Body of pancreas (tissue), 4 donors: ENCODE measurements around the gene HOXD3. TPM values are rescaled to one million over a fixed set of nuclear protein-coding genes. Genes with fewer than 3 reads are reported as not detected.

ENCODE experiments used
- ATAC-seq: fragments of 150-250 bp; one replicate; pipeline ENCODE4 v1.9.1; 2016
- DNase-seq, 4 donors: peaks; one replicate each; pipeline ENCODE4 v3.0.0-alpha.2; 2019
- H3K27ac ChIP-seq, 4 donors: fragments of 200-600 bp; sonication (generic); 1 replicate in 3 of 4; 2 replicates in 1 of 4; pipeline versions ENCODE4 v1.5.1 to v1.6.1; 2016 to 2019; ENCODE audit warnings: mild to moderate bottlenecking in 1 of 4, mixed read lengths in 1 of 4, moderate library complexity in 1 of 4
- H3K27me3 ChIP-seq, 2 donors: fragments of 200-600 bp; sonication (generic); one replicate each; pipeline ENCODE4 v1.6.0; 2016; ENCODE audit warnings: mild to moderate bottlenecking in 1 of 2
- H3K36me3 ChIP-seq, 2 donors: fragments of 200-600 bp; sonication (generic); replicated peaks in 1 of 2; 2 replicates each; pipeline ENCODE4 v1.5.1; 2016; ENCODE audit warnings: low read depth in 2 of 2; ENCODE audit not compliant: insufficient read depth in 1 of 2
- H3K4me1 ChIP-seq: fragments of 200-600 bp; sonication (generic); one replicate; pipeline ENCODE4 v1.6.0; 2016
- H3K4me3 ChIP-seq, 2 donors: fragments of 200-600 bp; sonication (generic); 1 replicate in 1 of 2; 2 replicates in 1 of 2; pipeline ENCODE4 v1.5.1; 2016 to 2019
- H3K9me3 ChIP-seq, 3 donors: fragments of 200-600 bp; sonication (generic); 1 replicate in 2 of 3; 2 replicates in 1 of 3; pipeline ENCODE4 v1.5.1; 2016
- POLR2A ChIP-seq, 3 donors: fragments of 450-650 bp; IDR thresholded peaks; one replicate each; pipeline ENCODE4 v1.6.1; 2016; ENCODE audit warnings: antibody characterized with exemption in 3 of 3, mild to moderate bottlenecking in 2 of 3
- WGBS, 2 donors: methylation state at CpG; one replicate each; pipeline ENCODE4 v1.1.5; 2017; 5-methylcytosine and 5-hydroxymethylcytosine counted together
- intact Hi-C: fragments of 100-400 bp; cut with DNase I; formaldehyde crosslinking; loops from one replicate; pipeline ENCODE4 v1.15.1; 2023
- total RNA-seq, 2 donors: library from RNA; depleted of rRNA; stranded (reverse); fragments of >200 nt; gene quantifications; one replicate each; pipeline ENCODE4 v1.1.0, GENCODE V29; 2016
- TF ChIP-seq, protein P1 (sequence below), 7 experiments: fragments of 450-650 bp in 4 of 7; fragments of 200-600 bp in 3 of 7; sonication (generic) in 3 of 7; IDR thresholded peaks; one replicate each; pipeline ENCODE4 v1.5.1; 2016 to 2019; ENCODE audit warnings: antibody characterized with exemption in 7 of 7

HOXD3 gene
- total RNA-seq, 2 donors from 2014 or later = 0.26 TPM; not detected in 1

DNA sequence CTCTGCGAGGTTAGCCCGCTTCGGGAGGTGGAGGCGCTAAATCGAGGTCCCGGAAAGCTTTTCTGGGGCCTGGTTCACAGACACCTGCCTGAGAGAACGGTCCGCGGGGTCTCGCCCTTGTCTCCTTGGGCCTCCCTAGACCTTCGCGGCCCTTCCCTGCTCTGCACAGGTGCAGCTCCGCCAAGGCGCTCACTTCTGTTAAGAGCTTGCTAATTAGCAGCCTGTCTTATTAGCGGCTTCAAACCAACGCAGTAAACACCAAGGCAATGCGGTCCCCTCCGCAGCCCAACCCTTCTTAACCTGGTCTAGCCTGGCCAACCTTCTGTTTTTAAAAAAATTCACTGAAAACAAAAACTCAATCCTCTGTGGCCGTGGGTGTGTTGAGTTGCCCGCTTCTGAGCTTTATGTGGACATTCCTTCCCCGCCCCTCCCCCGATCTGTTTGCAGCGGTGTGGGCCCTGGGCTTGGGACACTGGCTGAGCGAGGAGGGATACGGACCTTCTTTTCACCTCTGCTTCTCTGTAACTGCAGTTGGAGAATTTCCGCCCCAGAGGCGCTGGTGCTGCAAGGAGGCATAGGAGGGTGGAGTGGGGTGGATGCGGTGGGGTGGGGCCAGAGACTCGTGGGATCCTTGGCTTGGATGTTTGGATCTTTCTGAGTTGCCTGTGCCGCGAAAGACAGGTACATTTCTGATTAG, 9.2 kb upstream of the HOXD3 start:
- H3K27me3 ChIP-seq = peaks cover 0 to 52% of the 10 kb centered on the region in 2 donors
- no peaks in the 10 kb centered on the region for H3K9me3 ChIP-seq
- no peak for DNase-seq
- WGBS, 2 donors = 9 to 10% methylated on average over 21 to 31 of the region's 31 CpGs
- H3K36me3 ChIP-seq = no peaks in the 10 kb centered on the region
- no peak for TF ChIP-seq POLR2A (IDR thresholded peaks at IDR 0.05)
- TF ChIP-seq, protein P1, sequence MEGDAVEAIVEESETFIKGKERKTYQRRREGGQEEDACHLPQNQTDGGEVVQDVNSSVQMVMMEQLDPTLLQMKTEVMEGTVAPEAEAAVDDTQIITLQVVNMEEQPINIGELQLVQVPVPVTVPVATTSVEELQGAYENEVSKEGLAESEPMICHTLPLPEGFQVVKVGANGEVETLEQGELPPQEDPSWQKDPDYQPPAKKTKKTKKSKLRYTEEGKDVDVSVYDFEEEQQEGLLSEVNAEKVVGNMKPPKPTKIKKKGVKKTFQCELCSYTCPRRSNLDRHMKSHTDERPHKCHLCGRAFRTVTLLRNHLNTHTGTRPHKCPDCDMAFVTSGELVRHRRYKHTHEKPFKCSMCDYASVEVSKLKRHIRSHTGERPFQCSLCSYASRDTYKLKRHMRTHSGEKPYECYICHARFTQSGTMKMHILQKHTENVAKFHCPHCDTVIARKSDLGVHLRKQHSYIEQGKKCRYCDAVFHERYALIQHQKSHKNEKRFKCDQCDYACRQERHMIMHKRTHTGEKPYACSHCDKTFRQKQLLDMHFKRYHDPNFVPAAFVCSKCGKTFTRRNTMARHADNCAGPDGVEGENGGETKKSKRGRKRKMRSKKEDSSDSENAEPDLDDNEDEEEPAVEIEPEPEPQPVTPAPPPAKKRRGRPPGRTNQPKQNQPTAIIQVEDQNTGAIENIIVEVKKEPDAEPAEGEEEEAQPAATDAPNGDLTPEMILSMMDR (IDR thresholded peaks at IDR 0.05) = no peak
- no peak for ATAC-seq
- H3K4me1 ChIP-seq = peaks cover 6% of the 10 kb centered on the region
- intact Hi-C loops = loop anchor here (10.0 kb wide), 1 partner anchor 397 kb away; no protein-coding TSS in a partner anchor
- no peak overlapping the region for H3K27ac ChIP-seq
- H3K4me3 ChIP-seq = no peak overlapping the region

- Histone ChIP-seq H3K27me3 (peaks cover 0 to 48% of the 10 kb centered on the region in 2 donors), H3K9me3 (no peaks in the 10 kb centered on the region), H3K27ac (no peak overlapping the region), H3K4me1 (peaks cover 6% of the 10 kb centered on the region), H3K36me3 (no peaks in the 10 kb centered on the region), H3K4me3 (no peak overlapping the region)
- intact Hi-C loops = loop anchor here (10.0 kb wide), 1 partner anchor 396 kb away; no protein-coding TSS in a partner anchor
- TF ChIP-seq, protein P1 (IDR thresholded peaks at IDR 0.05) = no peak
- TF ChIP-seq POLR2A (IDR thresholded peaks at IDR 0.05) = no peak
- DNase-seq (no peak), ATAC-seq (no peak)
- WGBS, 2 donors = 18 to 23% methylated on average over 11 of the region's 11 CpGs
Observed at GRCh38 chr2:176148751-176149421, 8.2 kb upstream of the HOXD3 start.

GRCh38 chr2:176149481-176149938, 7.6 kb upstream of the HOXD3 start:
- WGBS, 2 donors = 8 to 25% methylated on average over 16 to 22 of the region's 22 CpGs
- Histone ChIP-seq H3K4me3 (no peak overlapping the region), H3K9me3 (no peaks in the 10 kb centered on the region), H3K27me3 (peaks cover 0 to 49% of the 10 kb centered on the region in 2 donors), H3K36me3 (no peaks in the 10 kb centered on the region), H3K27ac (no peak overlapping the region), H3K4me1 (peaks cover 6% of the 10 kb centered on the region)
- TF ChIP-seq, protein P1 (IDR thresholded peaks at IDR 0.05) = no peak
- TF ChIP-seq POLR2A (IDR thresholded peaks at IDR 0.05) = no peak
- no peak for ATAC-seq
- DNase-seq = no peak
- intact Hi-C loops = loop anchor here (10.0 kb wide), 1 partner anchor 395 kb away; no protein-coding TSS in a partner anchor

DNA sequence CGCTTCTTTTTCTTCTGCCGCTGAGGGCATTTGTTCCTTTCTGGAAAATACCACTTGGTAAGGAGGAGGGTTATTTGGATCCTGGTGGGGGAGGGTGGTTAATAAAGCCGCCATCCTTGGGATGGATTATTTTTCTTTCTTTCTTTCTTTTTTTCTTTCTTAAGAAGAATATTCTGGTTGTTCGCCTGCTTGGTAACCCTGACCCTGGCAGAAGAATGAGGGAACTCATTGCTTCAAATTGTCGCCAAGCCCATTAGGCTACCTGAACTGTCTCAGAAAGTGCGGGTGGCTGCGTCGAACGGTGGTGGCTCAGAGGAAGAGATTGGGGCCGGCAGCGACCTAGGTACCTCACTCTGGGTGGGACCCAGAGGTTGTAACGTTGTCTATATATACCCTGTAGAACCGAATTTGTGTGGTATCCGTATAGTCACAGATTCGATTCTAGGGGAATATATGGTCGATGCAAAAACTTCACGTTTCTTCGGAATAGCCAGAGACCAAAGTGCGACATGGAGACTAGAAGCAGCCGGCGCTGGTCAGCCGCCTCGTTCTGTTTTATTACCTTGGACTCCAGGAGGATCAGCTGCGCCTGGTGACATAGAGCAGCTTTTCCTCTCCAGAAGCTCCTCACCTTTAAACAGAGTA, 7.0 kb upstream of the HOXD3 start:
- Histone ChIP-seq H3K4me1 (peaks cover 6% of the 10 kb centered on the region), H3K27me3 (peaks cover 0 to 54% of the 10 kb centered on the region in 2 donors), H3K9me3 (no peaks in the 10 kb centered on the region), H3K4me3 (no peak overlapping the region), H3K36me3 (no peaks in the 10 kb centered on the region), H3K27ac (no peak overlapping the region)
- no peak for ATAC-seq
- TF ChIP-seq POLR2A (IDR thresholded peaks at IDR 0.05) = no peak
- TF ChIP-seq, protein P1 (IDR thresholded peaks at IDR 0.05) = no peak
- DNase-seq = no peak
- WGBS, 2 donors = 11 to 15% methylated on average over 22 to 24 of the region's 24 CpGs
- intact Hi-C loops = loop anchor here (10.0 kb wide), 1 partner anchor 395 kb away; no protein-coding TSS in a partner anchor
